RKO (cell line): ENCODE results near the gene HDAC8.
"Not testable (repeated sequence)": the region's sequence is repeated elsewhere in the genome, so short reads cannot be mapped to it uniquely, and the experiment has no call there.

Source experiments
- DNase-seq: peaks from one replicate; pipeline ENCODE4 v3.0.0-alpha.2; 2016; ENCODE audit warnings: low spot score

Gene HDAC8

GRCh38 chrX:72373136-72373535 is 199.5 kb downstream of the HDAC8 start:
- DNase-seq: no peak

- no peak for DNase-seq
These were observed 199.9 kb downstream of the HDAC8 start for GRCh38 chrX:72372735-72373134.

DNA sequence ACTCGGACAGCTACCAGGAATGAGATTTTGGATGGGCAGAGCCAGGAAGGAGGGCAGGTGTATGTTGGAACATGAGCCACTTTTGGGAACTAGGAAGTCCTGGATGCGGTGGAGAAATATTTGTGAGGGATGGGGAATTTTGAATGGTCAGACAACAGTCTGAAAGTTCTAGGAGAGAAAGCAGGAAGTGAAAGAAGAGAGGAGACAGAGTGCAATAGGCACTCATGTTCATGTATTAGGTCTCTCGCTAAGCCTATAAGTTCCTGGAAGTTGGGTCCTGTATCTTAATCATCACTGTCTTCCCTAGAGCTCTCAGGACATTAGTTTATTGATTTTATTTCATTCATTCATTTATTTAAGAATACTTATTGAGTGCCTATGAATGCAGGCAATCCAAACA is 201.2 kb downstream of the HDAC8 start:
- no peak for DNase-seq

GRCh38 chrX:72368796-72369195 is 203.8 kb downstream of the HDAC8 start:
- no peak for DNase-seq

- DNase-seq: no peak
These were observed 205.1 kb downstream of the HDAC8 start for GRCh38 chrX:72367516-72367915.

- DNase-seq: no peak
These were observed 205.8 kb downstream of the HDAC8 start for GRCh38 chrX:72366701-72367454.

GRCh38 chrX:72366178-72366577 is 206.5 kb downstream of the HDAC8 start:
- no peak for DNase-seq

DNA sequence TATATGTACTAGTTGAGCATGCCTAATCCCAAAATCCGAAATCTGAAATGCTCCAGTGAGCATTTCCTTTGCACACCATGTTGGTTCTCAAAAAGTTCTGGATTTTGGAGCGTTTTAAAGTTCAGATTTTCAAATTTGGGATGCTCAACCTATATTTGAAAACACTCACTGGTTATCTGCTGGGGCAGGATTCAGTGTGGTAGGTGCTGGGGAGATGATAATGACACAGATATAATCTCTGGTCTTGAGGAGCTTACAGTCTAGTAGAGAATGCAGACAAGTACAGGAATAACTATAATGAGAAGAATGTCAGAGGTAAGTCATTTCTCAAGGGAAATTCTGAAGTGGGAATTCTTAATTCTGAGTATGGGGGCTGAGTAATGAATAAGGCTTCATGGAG is 207.5 kb downstream of the HDAC8 start:
- no peak for DNase-seq

- no peak for DNase-seq
These were observed 212.3 kb downstream of the HDAC8 start for GRCh38 chrX:72360326-72360725.

- peak; percentile 57 for DNase-seq
These were observed 214.3 kb downstream of the HDAC8 start for GRCh38 chrX:72358313-72358712.

GRCh38 chrX:72352786-72353185 is 219.9 kb downstream of the HDAC8 start:
- no peak for DNase-seq

- DNase-seq: no peak
These were observed 220.9 kb downstream of the HDAC8 start for GRCh38 chrX:72351606-72352334.

DNA sequence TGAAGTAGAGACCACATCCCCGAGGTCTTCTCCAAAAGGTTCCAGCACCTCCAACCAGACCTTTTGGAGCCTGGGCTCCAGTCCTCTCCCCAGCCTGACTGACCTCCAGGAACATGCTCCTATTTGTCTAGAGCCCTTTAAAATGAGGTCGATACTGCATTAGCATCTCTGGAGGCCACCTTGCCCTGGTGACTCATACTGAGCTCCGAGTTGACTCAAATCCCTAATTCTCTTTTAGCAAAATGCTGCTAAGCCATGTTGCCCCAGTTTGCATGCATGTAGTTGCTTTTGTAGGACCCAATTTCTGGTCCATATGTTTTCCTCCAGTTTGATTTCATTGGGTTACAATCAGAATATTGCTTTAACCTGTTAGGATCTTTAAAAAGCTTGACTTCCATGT is 223.5 kb downstream of the HDAC8 start:
- peak; percentile 25 for DNase-seq

DNA sequence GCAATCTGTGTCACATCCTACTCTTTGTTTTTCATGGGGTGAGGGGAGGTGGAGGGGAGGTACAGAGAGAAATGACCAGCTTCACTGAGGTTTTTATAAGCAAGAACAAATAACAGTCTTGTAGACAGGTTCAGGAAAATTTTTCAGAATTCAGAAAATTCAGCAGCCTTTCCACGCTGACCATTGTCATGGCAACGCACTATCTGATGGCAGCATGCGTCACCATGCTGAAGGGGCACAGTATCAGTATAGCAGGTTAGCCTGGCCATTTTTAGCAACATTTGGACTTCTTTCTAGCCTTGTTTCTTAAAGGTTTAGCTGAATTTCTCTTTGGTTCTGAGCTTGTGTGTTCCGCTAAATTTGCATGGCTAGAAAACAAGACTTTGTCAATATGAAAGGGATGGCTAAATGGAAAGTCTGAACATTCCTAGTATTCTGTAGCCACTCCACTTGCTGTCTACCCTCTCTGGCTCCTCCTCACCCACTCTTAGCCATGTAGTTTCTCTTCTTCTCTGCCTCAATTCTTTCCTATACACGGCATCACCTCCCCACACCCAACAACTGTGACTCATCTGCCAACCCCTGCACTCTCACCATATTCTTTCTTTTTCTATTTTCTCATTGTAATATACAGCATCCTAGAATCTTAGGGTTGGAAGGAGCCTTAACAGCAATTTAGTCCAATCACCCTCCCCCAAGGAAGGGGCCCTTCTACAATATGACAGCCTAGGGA is 224.2 kb downstream of the HDAC8 start:
- DNase-seq: no peak

DNA sequence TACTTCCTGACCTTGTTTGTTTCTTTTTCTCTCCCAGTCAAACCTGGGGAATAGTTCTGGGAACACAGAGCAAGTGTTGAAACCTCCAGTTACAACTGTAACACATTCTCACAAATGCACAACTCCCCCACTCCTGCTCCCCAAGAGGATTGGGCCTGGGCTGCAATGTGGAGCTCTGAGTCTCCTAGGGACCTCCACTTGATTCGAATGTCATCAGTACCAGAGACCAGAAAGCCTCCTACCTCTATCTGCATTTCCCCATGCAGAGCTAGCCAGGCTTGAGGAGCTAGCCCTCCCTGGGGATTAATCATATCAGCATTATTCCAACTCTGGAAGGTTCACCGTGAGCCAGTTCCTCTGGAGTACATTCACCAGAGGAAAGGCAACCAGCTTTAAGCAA is 225.3 kb downstream of the HDAC8 start:
- DNase-seq: no peak

DNA sequence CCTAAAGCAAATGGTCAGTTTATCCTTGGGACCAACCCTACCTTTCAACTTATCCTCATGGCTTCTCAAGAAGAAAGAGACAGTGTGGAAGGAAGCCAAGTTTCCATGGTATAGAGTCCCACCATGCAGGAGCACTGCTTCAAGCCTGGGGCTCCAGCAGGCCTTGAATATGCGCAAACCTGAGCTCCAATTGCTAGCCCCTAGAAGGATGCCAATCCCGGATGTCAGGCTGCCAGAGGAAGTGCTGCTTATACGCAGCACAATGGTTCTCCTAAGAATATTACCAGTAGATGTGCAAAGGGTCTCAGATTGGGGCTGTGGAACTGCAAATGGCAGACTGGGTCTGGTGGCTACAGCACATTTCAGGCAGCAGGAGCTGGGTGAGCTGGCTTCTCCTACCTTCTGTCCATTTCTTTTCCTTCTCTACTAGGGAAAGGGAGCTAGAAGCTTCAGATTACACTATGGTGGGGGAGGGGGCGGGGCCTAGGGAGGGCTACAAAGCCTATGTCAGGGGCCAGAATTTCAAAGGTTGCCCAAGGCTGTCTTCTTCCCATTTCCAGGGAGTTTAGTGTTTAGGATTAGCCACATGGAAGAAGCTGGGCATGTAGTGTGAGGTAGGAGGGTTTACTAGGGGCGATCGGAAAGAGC is 226.2 kb downstream of the HDAC8 start:
- no peak for DNase-seq

- no peak for DNase-seq
These were observed 232.0 kb downstream of the HDAC8 start for GRCh38 chrX:72340626-72341025.

- DNase-seq: no peak
These were observed 232.6 kb downstream of the HDAC8 start for GRCh38 chrX:72340041-72340440.

DNA sequence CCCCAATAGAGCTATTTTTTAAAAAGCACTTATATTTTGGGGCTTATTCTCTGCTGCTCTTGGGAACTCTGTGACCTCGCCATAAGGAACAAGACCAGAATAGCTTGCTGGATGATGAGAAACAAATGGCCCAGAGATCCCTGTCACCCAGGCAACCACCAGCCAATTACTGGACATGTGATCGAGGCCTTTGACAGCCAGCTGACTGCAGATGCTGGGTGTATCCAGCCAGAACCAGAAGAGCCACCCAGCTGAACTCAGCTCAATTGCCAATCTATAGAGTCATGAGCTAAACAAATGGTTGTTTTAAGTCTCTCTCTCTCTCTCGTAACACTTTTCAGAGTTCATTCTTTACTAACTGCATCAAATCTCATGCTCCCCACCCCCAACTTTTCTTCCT is 242.5 kb downstream of the HDAC8 start:
- DNase-seq: no peak

DNA sequence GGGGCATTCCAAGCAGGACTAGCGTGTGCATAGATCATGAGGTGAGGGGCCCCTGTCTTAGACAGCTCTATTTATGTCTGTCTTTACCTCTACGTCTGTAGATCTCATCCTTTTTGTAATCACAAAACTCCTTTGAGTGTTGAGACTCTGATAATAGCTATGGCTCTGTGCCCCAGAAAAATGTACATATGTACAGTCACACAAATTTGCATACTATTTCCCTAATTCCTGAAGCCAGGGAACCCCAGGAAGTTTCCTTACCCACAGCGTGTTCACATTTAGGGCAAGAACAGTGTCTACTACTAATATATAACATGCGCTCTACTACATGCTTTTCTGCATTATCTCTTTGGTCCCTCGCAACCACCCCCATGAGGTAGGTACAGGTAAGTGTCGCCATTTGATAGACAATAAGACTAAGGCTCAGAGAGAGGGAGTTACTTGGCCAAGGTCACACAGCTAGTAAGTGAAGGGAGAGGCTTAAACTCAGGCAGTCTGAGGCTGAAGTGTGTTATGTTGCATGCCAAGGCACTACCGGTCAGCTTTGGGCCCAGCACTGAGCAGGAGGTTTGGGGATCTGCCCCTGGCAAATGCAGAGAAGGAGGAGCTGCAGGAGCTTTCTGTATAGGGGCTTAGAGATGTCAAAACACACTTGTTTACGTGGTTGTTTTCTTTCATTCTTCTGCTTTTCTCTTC is 245.9 kb downstream of the HDAC8 start:
- DNase-seq: no peak

DNA sequence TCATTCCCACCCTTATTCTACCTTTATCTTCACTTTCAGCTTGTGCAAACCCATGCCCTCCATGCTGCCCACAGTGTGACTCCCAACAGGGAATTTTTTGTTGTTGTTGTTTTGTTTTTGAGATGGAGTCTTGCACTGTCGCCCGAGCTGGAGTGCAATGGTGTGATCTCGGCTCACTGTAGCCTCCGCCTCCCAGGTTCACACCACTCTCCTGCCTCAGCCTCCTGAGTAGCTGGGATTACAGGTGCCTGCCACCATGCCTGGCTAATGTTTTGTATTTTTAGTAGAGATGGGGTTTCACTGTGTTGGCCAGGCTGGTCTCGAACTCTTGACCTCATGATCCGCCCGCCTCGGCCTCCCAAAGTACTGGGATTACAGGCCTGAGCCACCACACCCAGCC is 253.0 kb downstream of the HDAC8 start:
- not testable (repeated sequence) for DNase-seq

- DNase-seq: no peak
These were observed 255.5 kb downstream of the HDAC8 start for GRCh38 chrX:72317139-72317538.
